Stimulated activated CD4-positive, alpha-beta T cell treated with anti-CD3 and anti-CD28 coated beads, Interleukin-4, amount 100 ng/mL, for 48 hours (primary cell): ENCODE data around the gene VWA5B1.
"Not testable (repeated sequence)": the region's sequence is repeated elsewhere in the genome, so short reads cannot be mapped to it uniquely, and the experiment has no call there.

Source experiments
- DNase-seq, 2 donors: peaks; one replicate each; pipeline ENCODE4 v3.0.0-alpha.2; 2020; ENCODE audit warnings: low read depth in 2 of 2

VWA5B1 gene

GRCh38 chr1:20290624-20291597, at the start of gene VWA5B1:
TSS of gene VWA5B1 (plus strand) at chr1:20290875. CDS start at chr1:20310602, 19,727 bp downstream.
- no peak for DNase-seq

GRCh38 chr1:20242890-20243479, 47.7 kb upstream of the VWA5B1 start:
- no peak for DNase-seq

- no peak for DNase-seq
Measured at GRCh38 chr1:20248971-20249612, 41.6 kb upstream of the VWA5B1 start.

- no peak for DNase-seq
Measured at GRCh38 chr1:20250340-20250989, 40.2 kb upstream of the VWA5B1 start.

GRCh38 chr1:20252587-20252986, 38.1 kb upstream of the VWA5B1 start:
- no peak for DNase-seq

GRCh38 chr1:20255666-20256065, 35.0 kb upstream of the VWA5B1 start:
- DNase-seq, result no peak

GRCh38 chr1:20259646-20260045, 31.0 kb upstream of the VWA5B1 start:
- no peak for DNase-seq

GRCh38 chr1:20261095-20261494, 29.6 kb upstream of the VWA5B1 start:
- DNase-seq, result no peak

GRCh38 chr1:20262810-20263534, 27.7 kb upstream of the VWA5B1 start:
- DNase-seq, result no peak

- DNase-seq, result no peak
Measured at GRCh38 chr1:20265250-20265649, 25.4 kb upstream of the VWA5B1 start.

GRCh38 chr1:20266141-20266540, 24.5 kb upstream of the VWA5B1 start:
- DNase-seq, result no peak

GRCh38 chr1:20266642-20267041, 24.0 kb upstream of the VWA5B1 start:
- no peak for DNase-seq

- DNase-seq, result no peak
Measured at GRCh38 chr1:20271498-20272400, 18.9 kb upstream of the VWA5B1 start.

GRCh38 chr1:20273716-20274115, 17.0 kb upstream of the VWA5B1 start:
- DNase-seq, result not testable (repeated sequence)

- DNase-seq, result no peak
Measured at GRCh38 chr1:20275319-20275925, 15.3 kb upstream of the VWA5B1 start.

- DNase-seq, result no peak
Measured at GRCh38 chr1:20276485-20277159, 14.1 kb upstream of the VWA5B1 start.

GRCh38 chr1:20278692-20279130, 12.0 kb upstream of the VWA5B1 start:
- DNase-seq, result no peak

- DNase-seq, result no peak
Measured at GRCh38 chr1:20279509-20279908, 11.2 kb upstream of the VWA5B1 start.

GRCh38 chr1:20280341-20280740, 10.3 kb upstream of the VWA5B1 start:
- no peak for DNase-seq
